Hindlimb muscle (tissue), 1 donor: ENCODE data around the gene PDLIM4. TPM values are rescaled to one million over a fixed set of nuclear protein-coding genes. Genes with fewer than 3 reads are reported as not detected.

ENCODE experiments used
- DNase-seq: peaks from one replicate; pipeline ENCODE4 v3.0.0-alpha.2; 2013
- polyA plus RNA-seq: library from polyadenylated mRNA; unstranded; fragments of 120-200 nt; gene quantifications from one replicate; pipeline ENCODE4 v1.2.1, GENCODE V29; 2013; ENCODE audit not compliant: insufficient read length

Gene PDLIM4
- polyA plus RNA-seq, 1 donor: 51.7 TPM

DNA sequence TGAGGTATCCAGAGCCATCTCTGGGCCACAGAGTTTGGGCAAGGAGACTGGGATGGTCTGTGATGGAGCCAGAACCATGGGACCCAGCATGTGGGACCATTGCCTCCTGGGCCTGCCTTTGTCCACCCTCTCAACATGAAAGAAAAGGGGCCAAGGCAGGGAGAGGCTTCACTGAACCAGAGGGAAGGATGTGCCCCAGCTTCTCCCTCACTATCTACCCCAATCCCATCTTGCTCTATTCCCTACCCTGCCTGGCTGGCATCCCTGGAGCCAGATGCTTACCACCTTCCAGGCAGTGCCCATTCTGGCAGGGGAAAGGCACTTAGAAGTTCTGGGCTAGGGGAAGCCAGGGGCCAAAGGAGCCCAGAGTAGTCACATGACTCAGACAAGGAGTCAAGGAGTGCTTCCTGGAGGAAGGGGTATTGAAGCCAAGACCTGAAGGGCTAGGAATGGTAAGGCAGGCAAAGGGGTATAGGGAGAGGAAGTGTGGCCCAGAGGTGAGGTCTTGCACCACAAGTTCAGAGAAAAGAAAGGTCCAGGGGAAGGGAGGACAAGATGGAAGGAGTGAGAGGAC lies 9.8 kb downstream of the PDLIM4 start:
- DNase-seq: no peak

DNA sequence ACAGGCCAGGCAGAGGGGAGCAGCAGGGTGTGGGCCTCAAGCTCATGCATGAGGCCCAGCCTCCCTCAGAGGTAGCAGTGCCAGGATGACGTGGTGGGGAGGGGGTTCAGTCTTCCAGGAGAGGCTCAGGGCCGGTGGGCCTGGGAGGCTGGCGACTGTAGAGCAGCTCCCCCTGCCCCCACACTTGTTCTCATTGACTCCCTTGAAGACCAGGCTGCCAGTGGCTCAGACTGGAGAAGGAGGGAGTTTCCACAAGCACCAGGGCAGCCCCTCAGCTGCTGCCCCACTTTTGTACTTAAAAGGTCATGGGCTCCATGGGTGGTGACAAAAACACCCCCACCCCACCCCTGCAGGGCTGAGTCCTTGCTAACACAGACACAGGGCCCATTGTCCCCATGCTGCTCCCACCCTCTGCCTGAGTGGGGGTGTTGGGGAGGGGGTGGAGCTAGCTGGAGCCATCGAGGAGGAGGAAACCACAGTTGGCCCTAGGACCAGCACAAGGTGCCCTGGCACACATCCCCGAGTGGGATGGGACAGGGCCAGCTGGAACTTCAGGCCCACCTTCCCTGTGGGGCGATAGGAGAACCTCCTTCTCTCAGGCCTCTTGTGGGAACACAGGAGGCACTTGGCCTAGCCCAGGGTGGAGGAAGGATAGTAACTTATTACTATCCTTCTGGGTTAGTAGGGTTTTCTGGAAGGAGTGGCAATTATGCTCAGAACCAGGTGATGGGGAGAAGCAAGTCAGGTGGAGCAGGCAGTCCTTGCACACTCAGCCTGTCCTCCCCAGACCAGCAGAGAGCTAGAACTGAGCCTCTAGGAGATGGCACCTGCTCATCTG lies 10.7 kb downstream of the PDLIM4 start:
- DNase-seq: no peak

DNA sequence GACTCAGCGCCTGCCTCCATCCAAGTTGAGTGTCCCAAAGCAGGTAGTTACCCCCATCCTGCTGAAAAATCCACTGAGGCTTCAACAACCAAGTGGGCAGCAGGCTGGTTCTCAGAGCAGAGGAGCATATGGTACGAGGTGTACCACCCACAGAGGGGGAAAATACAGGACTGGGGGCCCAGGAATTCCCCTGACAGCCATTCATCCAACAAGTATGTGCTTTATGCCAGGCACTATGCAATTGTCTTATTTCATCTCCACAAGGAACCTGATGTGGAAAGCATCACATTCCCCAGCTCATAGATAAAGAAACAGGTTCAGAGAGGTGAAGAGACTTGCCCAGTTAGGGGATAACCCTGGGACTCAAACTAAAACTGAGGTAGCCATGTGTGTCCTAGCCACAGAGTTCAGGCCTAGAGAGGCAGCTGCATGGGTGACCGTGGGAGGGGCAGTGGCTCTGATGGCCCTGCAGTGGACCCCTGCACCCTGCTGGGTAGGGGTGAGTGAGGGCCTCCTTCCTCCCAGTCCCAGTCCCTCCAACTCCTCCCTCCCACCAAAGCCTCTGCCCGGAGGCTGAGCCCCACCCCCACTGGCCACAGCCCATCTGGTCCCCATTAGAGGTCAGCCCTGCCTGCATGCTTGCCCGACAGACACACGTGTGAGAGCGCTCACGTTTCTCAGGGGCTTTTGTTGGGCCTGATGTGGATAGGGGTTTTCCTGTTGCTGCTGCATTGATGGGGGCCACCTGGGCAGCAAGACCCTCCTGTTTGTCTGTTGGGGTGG lies 11.5 kb downstream of the PDLIM4 start:
- DNase-seq: no peak

DNA sequence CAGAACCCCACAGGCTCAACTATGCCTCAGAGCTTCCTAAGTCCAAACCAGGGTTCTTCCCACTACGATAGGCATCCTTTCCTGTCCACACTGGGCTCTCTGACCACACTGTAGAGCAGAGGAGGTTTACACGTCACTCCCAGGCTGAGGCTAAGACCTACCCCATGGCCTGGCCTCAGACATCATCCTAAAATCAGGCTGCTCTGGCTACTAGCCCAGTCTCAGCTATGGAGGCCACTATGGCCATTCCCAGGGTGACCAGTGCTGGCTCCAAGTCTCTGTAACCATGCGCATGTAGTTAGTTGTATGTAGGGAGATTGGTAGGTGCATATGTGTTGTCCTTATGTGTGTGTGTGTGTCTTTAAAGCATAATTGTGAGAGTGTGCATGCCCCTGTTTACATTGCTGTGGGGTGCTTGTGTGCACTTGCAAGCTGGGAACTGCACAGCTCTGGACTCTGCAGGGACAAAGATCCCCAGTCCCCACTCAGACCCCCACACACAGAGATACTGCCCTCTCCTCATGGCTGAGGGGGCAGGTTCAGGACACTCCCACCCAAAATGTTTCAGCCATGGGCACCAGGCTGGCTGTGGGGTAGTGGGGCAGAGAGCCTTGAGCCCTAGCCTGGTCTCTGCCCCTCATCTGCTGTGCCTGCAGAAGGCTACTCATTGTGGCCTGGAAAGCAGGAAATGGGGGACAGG lies 12.3 kb downstream of the PDLIM4 start:
- DNase-seq: no peak

DNA sequence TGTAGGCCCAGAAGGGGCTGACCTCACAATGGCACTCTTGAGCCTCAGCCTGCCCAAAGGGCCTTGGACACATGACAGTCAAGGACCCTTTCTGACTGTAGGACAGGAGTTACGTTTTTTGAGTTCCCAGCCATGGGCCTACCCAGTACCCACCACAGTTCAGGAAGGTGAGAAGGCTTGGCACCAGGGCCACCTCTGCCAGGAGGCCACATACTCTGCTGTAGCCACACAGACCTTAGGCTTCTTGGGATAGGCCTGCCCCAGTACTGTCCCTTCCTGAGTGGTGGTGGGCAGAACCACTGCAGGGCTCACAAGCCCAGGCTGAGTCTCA lies 12.8 kb downstream of the PDLIM4 start:
- DNase-seq: no peak

DNA sequence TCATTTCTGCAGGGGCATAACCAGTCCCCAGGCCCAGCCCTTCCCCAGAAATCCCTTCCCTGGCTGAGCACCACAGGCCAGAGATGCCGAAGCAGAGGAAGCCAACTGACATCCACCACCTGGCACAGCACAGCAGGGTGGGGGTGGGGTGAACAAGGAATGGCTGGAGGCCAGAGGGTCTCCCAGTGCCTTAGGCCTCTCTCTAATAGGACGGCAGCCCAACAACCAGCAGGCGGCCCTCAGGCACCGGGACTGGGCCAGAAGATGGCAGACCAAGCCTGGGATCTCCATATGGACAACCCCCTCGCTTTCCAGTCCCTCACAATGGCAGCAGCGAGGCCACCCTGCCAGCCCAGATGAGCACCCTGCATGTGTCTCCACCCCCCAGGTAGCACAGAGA lies 13.2 kb downstream of the PDLIM4 start:
- no peak for DNase-seq

DNA sequence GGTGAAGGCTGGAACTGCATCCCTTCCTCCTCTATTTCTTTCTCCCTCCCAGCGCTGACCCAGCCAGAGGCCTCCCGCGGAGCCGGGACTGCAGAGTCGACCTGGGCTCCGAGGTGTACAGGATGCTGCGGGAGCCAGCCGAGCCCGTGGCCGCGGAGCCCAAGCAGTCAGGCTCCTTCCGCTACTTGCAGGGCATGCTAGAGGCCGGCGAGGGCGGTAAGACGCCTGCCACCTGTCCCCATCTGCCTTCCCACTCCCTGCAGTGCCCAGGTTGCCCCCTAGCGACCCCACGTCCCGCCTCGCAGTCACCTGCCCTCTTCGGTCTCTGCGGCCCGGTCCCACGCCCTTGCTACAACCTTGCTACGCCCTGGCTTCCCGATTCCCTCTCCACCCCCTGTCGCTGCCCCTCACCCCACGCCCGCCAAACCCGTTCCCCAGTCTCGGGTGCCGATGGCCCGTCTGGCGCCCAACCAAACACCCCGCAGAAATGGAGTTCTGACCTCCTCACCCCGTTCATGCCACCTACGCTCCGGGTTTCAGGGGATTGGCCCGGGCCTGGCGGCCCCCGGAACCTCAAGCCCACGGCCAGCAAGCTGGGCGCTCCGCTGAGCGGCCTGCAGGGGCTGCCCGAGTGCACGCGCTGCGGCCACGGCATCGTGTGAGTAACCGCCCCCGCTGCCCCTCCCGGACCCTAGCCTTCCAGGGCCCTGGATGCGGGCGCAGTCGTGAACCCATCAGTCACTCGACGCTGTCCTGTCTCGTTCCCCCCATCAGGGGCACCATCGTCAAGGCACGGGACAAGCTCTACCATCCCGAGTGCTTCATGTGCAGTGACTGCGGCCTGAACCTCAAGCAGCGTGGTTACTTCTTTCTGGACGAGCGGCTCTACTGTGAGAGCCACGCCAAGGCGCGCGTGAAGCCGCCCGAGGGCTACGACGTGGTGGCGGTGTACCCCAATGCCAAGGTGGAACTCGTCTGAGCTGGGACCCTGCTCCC lies 14.1 kb downstream of the PDLIM4 start:
- no peak for DNase-seq

DNA sequence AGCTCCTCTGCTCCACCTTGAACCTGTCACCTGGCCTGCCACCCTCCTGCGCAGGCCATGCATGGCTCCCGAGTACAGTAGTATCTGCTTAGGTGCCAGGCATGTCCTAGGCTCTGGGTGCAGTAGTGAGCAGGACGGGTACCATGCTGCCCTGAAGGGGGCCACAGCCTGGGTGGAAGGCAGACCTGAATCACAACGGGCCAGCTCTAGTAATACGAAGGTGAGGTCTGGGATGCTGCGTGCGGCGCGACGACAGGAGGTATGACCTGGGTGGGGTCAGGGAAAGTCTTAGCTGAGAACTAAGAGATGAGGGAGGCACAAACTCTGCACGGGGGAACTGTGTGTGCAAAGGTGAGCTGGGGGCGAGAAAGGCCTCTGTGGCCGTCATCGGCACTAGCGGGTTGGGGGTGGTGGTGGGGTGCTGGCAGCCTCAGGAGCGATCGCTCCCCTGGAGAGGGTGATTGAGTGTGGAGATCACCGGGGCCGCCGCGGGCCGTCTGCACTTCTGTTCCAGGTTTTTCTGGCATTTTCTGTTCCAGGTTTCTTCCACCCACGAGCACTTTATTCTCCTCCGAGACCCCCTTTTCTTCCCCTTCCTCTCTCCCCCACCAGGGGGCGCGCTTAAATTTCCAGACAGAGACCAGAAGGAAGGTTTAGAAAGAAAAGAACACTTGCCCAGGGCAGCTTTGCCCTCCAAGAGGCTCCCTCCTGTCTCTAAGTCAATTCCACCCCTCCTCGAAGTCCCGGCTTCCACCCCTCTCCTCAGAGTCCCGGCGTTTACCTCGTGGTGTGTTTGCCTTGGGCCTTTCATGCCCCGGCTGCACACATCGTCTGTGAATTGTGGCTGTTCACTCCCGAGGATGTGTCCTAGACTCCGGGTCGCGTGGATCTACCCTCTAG lies 15.1 kb downstream of the PDLIM4 start:
- DNase-seq: no peak

DNA sequence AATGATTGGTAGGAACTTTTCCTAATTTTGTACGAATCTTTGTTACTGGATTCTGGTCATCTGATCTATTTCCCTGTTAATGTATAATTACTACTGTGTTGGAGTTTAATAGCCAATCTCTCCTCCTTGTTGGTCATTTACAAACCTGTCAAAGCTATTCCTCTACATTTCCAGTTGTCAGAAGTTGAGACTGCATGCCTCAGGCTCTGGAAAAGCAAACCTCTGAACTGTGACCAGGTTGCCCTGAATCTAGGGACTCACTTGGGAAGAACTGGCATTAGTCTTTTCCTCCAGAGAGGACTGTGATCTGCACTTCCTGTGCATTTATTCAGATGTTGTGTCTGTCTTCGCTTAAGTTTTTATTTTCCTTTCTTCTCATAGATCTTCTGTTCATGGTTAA lies 16.1 kb downstream of the PDLIM4 start:
- DNase-seq: no peak

DNA sequence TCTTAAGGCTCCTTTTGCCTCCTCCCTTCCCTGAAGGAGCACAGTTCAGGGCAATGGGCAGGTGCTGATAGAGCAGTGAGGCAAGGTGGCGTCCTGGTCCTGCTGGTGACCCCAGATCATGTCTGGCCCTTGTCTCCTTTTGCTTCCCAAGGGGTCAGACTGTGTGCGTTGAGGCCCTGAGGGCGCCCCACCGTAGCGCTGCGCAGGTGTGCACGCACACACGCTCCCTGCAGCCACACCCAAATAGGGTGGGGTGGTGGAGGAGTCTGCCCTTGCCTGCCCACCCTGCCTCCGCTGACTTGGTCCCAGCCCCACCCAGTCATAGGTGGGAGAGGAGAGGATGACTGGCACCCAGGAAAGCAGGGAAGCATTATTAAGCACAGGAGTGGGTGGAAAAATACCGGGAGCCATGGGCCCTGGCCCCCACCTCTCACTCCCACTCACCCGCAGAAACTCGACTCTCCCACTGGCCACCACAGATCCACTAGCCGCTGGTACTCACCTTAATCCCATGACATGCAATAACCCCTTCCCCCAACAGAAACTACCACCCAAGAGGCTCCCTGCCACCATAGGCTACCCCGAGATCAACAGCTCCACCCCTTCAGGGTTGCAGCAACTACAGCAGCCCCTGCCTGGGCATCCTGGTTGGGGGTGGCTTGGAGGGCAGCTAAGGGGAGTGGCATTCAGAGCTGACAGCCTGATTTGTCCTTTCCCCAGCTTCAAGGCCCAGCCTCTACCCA lies 16.7 kb downstream of the PDLIM4 start:
- no peak for DNase-seq

DNA sequence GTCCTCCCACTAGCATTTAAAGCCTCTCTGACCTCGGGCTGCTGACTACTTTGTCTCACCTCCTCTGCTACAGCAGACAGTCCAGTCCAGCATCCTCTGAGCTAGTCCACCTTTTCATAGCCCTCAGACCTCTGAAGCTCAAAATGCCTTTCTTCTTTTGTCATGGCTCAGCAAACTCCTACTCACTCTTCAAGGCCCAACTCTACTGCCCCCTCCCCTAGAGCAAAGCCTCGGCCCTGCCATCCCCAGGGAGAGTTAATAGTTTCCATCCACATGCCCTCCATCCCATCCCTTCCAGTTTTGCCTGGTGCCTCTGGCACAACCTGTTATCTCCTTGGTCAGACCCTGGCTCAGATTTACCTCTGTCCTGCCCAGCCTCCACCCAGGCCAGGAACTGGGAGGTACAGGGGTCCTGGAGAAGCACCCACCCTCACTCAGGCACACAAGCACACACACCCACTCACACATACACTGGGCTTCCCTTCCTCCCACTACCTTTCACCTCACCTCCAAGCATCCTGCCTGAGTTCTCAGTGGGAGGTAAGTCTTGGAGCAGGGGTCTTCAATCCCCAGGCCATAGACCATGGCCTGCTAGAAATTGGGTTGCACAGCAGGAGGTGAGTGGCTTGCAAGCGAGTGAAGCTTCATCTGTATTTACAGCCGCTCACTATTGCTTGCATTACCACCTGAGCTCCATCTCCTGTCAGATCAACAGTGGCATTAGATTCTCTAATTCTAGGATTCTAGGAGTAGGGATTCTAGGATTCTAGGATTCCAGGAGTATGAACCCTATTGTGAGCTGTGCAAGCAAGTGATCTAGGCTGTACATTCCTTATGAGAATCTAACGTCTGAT lies 18.1 kb downstream of the PDLIM4 start:
- no peak for DNase-seq

DNA sequence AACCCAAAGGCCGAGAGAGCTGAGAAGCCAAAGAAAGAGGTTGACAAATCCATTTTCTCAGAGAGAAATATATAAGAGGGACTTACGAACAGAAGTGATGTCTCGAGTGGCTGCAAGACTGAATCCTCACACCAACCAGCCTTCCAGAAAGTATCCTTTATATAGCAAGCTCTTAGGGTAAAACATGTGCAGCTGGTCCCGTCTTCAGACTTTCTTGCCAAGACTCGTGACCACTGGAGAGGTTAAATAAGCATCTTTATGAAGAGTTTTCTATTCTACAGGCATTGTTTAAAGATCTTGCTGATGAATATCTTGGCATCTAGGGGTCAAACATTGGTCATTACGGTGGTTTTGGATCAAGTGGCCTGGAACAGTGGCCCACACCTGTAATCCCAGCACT lies 19.8 kb downstream of the PDLIM4 start:
- no peak for DNase-seq

DNA sequence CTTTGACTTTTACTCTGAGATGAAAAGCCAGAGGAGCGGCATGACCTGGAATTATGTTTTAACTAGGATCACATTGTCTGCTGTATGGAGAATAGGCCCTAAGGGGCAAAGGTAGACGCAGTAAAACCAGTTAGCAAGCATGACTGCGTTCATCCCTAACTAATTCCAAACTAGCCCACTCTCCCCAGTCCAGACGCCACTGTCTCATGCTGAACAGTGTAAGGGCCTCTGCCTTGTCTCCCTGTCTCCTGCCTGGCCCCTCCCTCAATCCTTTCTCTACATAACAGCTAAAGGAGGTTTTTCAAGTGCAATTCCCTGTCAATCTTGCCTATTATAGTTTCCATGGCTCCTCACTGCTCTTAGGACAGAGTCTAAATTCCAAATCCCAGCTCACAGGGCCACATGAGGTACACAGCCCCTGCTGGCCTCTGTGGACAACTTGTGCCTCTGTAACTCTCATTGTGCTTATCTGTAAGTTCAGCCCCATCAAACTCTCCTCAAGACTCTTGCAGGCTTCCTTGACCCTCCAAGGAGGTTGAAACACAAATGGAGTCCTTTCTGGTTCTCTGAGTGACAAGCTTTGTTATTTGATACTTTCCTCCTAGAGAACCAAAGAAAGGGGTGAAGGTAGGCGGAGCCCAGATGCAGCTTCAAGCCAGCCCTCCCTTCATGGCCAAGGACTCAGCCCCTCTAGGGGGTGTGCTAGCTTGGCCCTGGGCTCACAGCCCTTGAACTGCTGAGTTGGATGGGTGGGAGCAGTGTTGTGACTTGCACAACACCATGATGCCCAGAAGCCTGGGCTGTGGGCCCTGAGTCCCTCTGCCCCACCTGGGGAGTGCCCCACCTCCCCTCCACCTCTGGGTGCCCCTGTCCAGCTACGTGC lies 20.7 kb downstream of the PDLIM4 start:
- DNase-seq: no peak

DNA sequence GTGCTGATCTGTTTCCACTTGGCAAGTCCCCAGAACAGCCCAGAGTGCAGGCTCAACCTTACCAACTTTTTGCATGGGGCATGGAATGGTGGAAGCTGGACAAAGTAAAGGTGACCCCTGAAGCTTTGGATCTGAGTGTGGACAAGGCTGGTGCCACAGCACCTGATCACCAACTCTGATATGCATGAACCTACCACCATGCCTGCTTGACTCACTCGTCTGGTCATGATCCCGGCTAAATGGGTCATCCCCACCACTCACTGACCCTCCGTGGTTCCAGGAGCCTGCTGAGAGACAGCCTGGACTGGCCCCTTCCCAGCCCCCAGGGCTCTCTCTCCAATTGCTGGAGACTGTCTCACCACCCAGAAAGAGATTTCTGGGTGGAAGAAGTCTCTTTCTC lies 22.3 kb downstream of the PDLIM4 start:
- no peak for DNase-seq

DNA sequence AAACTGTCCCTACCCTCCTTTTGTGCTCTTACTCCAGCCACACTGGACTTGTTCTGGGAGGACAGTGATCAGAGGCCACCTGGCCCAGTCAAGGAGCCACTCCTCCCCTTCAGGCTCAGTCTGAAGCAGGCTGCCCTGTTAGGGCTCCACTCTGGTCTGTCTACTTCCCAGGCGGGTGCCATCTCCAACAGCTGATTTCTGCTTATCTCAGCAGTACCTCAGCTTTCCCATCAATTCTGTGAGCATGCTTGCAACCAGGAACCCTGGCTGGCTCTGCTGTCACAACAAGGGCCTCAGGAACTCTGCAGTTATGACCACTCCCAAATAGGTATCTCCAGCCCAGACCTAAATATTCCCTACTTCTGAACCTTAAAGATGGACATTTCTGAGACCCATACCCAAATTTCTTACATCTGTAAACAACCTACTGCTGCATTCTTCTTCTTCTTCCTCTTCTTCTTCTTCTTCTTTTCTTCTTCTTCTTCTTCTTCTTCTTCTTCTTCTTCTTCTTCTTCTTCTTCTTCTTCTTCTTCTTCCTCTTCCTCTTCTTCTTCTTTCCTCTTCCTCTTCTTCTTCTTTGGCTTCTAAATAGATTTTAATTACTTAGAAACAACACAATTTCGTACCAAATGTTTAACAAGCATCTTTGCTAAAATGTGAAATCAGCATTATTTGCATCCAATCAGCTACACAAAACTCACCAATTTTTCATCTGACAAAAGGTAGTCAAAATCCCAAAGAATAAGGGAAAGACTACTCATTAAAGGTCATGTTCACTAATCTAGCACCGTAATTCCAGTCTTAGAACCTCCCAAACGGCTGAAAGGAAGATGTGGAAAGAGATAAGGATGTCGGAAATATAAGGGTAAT lies 23.1 kb downstream of the PDLIM4 start:
- DNase-seq: no peak

DNA sequence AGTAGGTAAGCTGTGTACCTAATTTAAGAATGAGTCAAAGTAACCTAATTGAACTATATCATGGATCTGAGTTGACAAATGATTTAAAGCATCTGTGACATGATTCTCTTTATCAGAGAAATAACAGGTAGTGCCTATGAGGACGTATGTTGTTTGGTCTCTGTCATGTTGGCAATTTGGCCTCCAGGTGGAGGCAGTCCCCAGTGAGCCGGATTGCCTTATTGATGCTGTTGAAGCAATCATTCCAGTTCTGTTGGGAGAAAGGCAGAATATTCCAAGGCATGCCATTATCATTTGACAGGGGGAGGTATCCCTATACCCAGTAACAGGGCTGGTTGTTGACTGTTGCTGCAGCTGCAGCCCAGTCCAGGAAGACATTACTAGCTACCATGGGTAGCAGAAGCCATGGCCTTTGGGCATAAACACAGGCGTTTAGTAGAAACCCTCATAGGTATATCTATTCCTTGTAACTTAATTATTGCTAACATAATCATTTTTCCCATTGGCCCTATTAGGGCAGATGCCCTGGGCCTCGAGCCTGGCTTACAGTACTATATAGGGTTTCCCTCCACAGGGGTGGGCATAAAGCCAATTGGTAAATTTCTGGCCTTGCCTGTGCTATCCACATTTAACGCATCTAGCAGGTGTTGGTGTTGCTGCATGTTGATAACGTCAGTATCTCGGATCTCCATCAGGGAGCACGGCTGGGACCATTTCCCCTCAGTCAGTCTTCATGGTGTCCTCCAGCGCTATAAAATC lies 24.5 kb downstream of the PDLIM4 start:
- no peak for DNase-seq
